H9 (cell line): ENCODE data around the gene FUT8. TPM values are rescaled to one million over a fixed set of nuclear protein-coding genes. Genes with fewer than 3 reads are reported as not detected.

Experiments used
- DNase-seq: peaks from one replicate; pipeline ENCODE4 v3.0.0-alpha.2; 2017
- H2AFZ ChIP-seq: one replicate; pipeline ENCODE4 v1.6.1; 2013; ENCODE audit warnings: mild to moderate bottlenecking, low read length, control low read depth, moderate library complexity
- H2AK5ac ChIP-seq: 2 replicates; pipeline ENCODE4 v1.6.1; 2013; ENCODE audit warnings: low read length, control low read depth, mixed read lengths; ENCODE audit not compliant: insufficient read length
- H2BK120ac ChIP-seq: one replicate; pipeline ENCODE4 v1.6.1; 2013; ENCODE audit warnings: low read depth, mild to moderate bottlenecking, low read length, control low read depth, inconsistent platforms; ENCODE audit not compliant: poor library complexity, severe bottlenecking
- H2BK12ac ChIP-seq: 2 replicates; pipeline ENCODE4 v1.6.1; 2013; ENCODE audit warnings: low read length, control low read depth, mixed read lengths, low read depth; ENCODE audit not compliant: insufficient read length
- H2BK15ac ChIP-seq: 2 replicates; pipeline ENCODE4 v1.6.1; 2013; ENCODE audit warnings: low read depth, low read length, control low read depth
- H2BK20ac ChIP-seq: one replicate; pipeline ENCODE4 v1.6.1; 2013; ENCODE audit warnings: low read depth, mild to moderate bottlenecking, low read length, control low read depth, inconsistent platforms; ENCODE audit not compliant: poor library complexity, severe bottlenecking
- H2BK5ac ChIP-seq: 2 replicates; pipeline ENCODE4 v1.6.1; 2013; ENCODE audit warnings: low read length, control low read depth, mixed read lengths; ENCODE audit not compliant: insufficient read length
- H3K14ac ChIP-seq: 2 replicates; pipeline ENCODE4 v1.6.1; 2013; ENCODE audit warnings: low read length, control low read depth; ENCODE audit not compliant: insufficient read depth
- H3K18ac ChIP-seq: 2 replicates; pipeline ENCODE4 v1.6.1; 2013; ENCODE audit warnings: low read depth, mild to moderate bottlenecking, mixed read lengths, low read length, control low read depth; ENCODE audit not compliant: insufficient read length
- H3K23ac ChIP-seq: 2 replicates; pipeline ENCODE4 v1.6.1; 2013; ENCODE audit warnings: low read length, control low read depth, mixed read lengths, low read depth; ENCODE audit not compliant: insufficient read length
- H3K23me2 ChIP-seq: 2 replicates; pipeline ENCODE4 v1.6.1; 2013; ENCODE audit warnings: low read depth, mild to moderate bottlenecking, mixed read lengths, low read length, control low read depth; ENCODE audit not compliant: insufficient read length, poor library complexity, severe bottlenecking
- H3K27ac ChIP-seq: 2 replicates; pipeline ENCODE4 v1.5.1; 2013; ENCODE audit warnings: low read length, control low read depth, mixed read lengths, low read depth; ENCODE audit not compliant: insufficient read length
- H3K27me3 ChIP-seq: 2 replicates; pipeline ENCODE4 v1.6.1; 2013; ENCODE audit warnings: low read length, control low read depth, inconsistent platforms; ENCODE audit not compliant: insufficient read depth
- H3K4ac ChIP-seq: 2 replicates; pipeline ENCODE4 v1.6.1; 2013; ENCODE audit warnings: low read depth, mild to moderate bottlenecking, control low read depth, inconsistent platforms, low read length, moderate library complexity
- H3K4me1 ChIP-seq: 2 replicates; pipeline ENCODE4 v1.6.1; 2013; ENCODE audit warnings: low read length, control low read depth, inconsistent platforms; ENCODE audit not compliant: insufficient read depth
- H3K4me2 ChIP-seq: 2 replicates; pipeline ENCODE4 v1.6.1; 2013; ENCODE audit warnings: low read length, control low read depth, mixed read lengths; ENCODE audit not compliant: insufficient read length, insufficient read depth
- H3K56ac ChIP-seq: 2 replicates; pipeline ENCODE4 v1.6.1; 2013; ENCODE audit warnings: low read depth, mild to moderate bottlenecking, mixed read lengths, low read length, control low read depth; ENCODE audit not compliant: insufficient read length
- H3K79me1 ChIP-seq: 2 replicates; pipeline ENCODE4 v1.6.1; 2013; ENCODE audit warnings: low read depth, mild to moderate bottlenecking, moderate library complexity, low read length, control low read depth, inconsistent platforms; ENCODE audit not compliant: insufficient read depth, poor library complexity, severe bottlenecking
- H3K79me2 ChIP-seq: 2 replicates; pipeline ENCODE4 v1.6.1; 2013; ENCODE audit warnings: low read length, control low read depth, inconsistent platforms; ENCODE audit not compliant: insufficient read depth
- H3K9ac ChIP-seq: 2 replicates; pipeline ENCODE4 v1.6.1; 2013; ENCODE audit warnings: low read length, control low read depth, mixed read lengths; ENCODE audit not compliant: insufficient read length; ENCODE audit errors: extremely low read depth
- H3K9me3 ChIP-seq: one replicate; pipeline ENCODE4 v1.6.1; 2013; ENCODE audit warnings: low read depth, low read length, inconsistent platforms; ENCODE audit not compliant: control insufficient read depth
- H3T11ph ChIP-seq: one replicate; pipeline ENCODE4 v1.6.1; 2013; ENCODE audit warnings: mild to moderate bottlenecking, low read length, control low read depth, inconsistent platforms
- H4K20me1 ChIP-seq: one replicate; pipeline ENCODE4 v1.6.1; 2013; ENCODE audit not compliant: control insufficient read depth, insufficient read length, insufficient read depth
- H4K5ac ChIP-seq: 2 replicates; pipeline ENCODE4 v1.6.1; 2013; ENCODE audit warnings: low read depth, mild to moderate bottlenecking, mixed read lengths, low read length, control low read depth; ENCODE audit not compliant: insufficient read length
- H4K8ac ChIP-seq: replicated peaks from 2 replicates; pipeline ENCODE4 v1.6.1; 2013; ENCODE audit warnings: low read length, control low read depth, mixed read lengths, low read depth; ENCODE audit not compliant: insufficient read length
- H4K91ac ChIP-seq: 2 replicates; pipeline ENCODE4 v1.6.1; 2013; ENCODE audit warnings: low read depth, mild to moderate bottlenecking, moderate library complexity, mixed read lengths, low read length, control low read depth; ENCODE audit not compliant: insufficient read length
- H3K27ac Mint-ChIP-seq, 3 experiments: 2 replicates in 2 of 3; 3 replicates in 1 of 3; pipeline ENCODE4 v1.8.0; 2020 to 2021; ENCODE audit warnings: mixed read lengths in 3 of 3, mild to moderate bottlenecking in 1 of 3, moderate library complexity in 1 of 3
- H3K27me3 Mint-ChIP-seq: 2 replicates; pipeline ENCODE4 v1.8.0; 2021; ENCODE audit warnings: low read depth, mild to moderate bottlenecking, moderate library complexity, mixed read lengths
- H3K36me3 Mint-ChIP-seq, 3 experiments: 2 replicates in 2 of 3; 3 replicates in 1 of 3; pipeline ENCODE4 v1.8.0; 2020 to 2021; ENCODE audit warnings: low read depth in 3 of 3, mixed read lengths in 3 of 3; ENCODE audit not compliant: insufficient read depth in 1 of 3
- H3K4me1 Mint-ChIP-seq, 2 experiments: 2 replicates each; pipeline ENCODE4 v1.8.0; 2020; ENCODE audit warnings: mixed read lengths in 2 of 2
- H3K4me3 Mint-ChIP-seq, 2 experiments: 2 replicates in 1 of 2; 3 replicates in 1 of 2; pipeline ENCODE4 v1.8.0; 2020 to 2021; ENCODE audit warnings: mild to moderate bottlenecking in 2 of 2, mixed read lengths in 2 of 2, moderate library complexity in 1 of 2
- H3K9me3 Mint-ChIP-seq, 2 experiments: 2 replicates in 1 of 2; 3 replicates in 1 of 2; pipeline ENCODE4 v1.8.0; 2020; ENCODE audit warnings: mild to moderate bottlenecking in 2 of 2, mixed read lengths in 2 of 2, moderate library complexity in 1 of 2
- CTCF ChIP-seq: fragments of 200-600 bp; sonication (generic); conservative IDR thresholded peaks from 3 replicates; pipeline ENCODE4 v1.8.0; 2021; ENCODE audit warnings: antibody characterized with exemption, mild to moderate bottlenecking
- WGBS: extraction: QIAGEN DNeasy Blood & Tissue Kit; methylation state at CpG from one replicate; pipeline ENCODE4 v1.1.7; 2013; ENCODE audit warnings: missing lambda C conversion rate, low lambda C conversion rate, mixed read lengths; ENCODE audit not compliant: insufficient read length; ENCODE audit errors: extremely low coverage; 5-methylcytosine and 5-hydroxymethylcytosine counted together
- total RNA-seq: library from RNA; stranded (reverse); gene quantifications from 2 replicates; pipeline ENCODE4 v1.2.1, GENCODE V29; 2021

FUT8 gene
- total RNA-seq, 1 experiment from 2014 or later = 44.3 TPM

GRCh38 chr14:65753061-65753460 is 340.5 kb downstream of the FUT8 start:
- Histone ChIP-seq H3T11ph (no peak overlapping the region), H3K56ac (no peak overlapping the region), H3K18ac (no peak overlapping the region), H2BK12ac (no peak overlapping the region), H3K14ac (no peak overlapping the region), H3K9ac (no peak overlapping the region), H4K20me1 (peaks cover 2% of the 10 kb centered on the region), H2BK20ac (no peak overlapping the region), H3K23ac (no peak overlapping the region), H3K4ac (no peak overlapping the region), H3K79me2 (no peaks in the 10 kb centered on the region), H3K27me3 (no peaks in the 10 kb centered on the region), H4K5ac (no peak overlapping the region), H3K27ac (no peak overlapping the region), H3K4me1 (no peaks in the 10 kb centered on the region), H2BK15ac (no peak overlapping the region), H3K79me1 (no peaks in the 10 kb centered on the region), H3K4me2 (no peak overlapping the region), H2AK5ac (no peak overlapping the region), H2AFZ (no peak overlapping the region), H4K91ac (no peak overlapping the region), H2BK5ac (no peak overlapping the region), H3K9me3 (no peaks in the 10 kb centered on the region), H3K23me2 (no peaks in the 10 kb centered on the region), H2BK120ac (no peak overlapping the region), H4K8ac (no peak overlapping the region)
- Mint-ChIP-seq H3K4me3 (no peak overlapping the region), H3K27me3 (no peaks in the 10 kb centered on the region), H3K9me3 (no peaks in the 10 kb centered on the region), H3K4me1 (peaks cover 7 to 9% of the 10 kb centered on the region in 2 experiments), H3K27ac (no peak overlapping the region), H3K36me3 (no peaks in the 10 kb centered on the region)
- no peak for DNase-seq
- WGBS = no CpG with 5 or more reads among the region's 5 CpGs
- TF ChIP-seq CTCF = no peak
